ENCODE results near the gene SAMD4A. TPM values are rescaled to one million over a fixed set of nuclear protein-coding genes. Genes with fewer than 3 reads are reported as not detected.

The SAMD4A gene
- total and polyA plus RNA-seq, 2 of the 4 experiments (the other 2 are of a cell fraction), result 22.9 to 38.2 TPM

- Histone ChIP-seq H3K4me3 (ENCODE audit: insufficient read depth, low read depth, low read length) (no peak overlapping the region), H2BK20ac (ENCODE audit: low read depth, low read length) (no peak overlapping the region), H2AFZ (replicated peaks; ENCODE audit: low read length, poor library complexity) (no peak overlapping the region), H3K18ac (ENCODE audit: low read depth, low read length) (no peak overlapping the region), H2BK120ac (ENCODE audit: low read depth, low read length) (no peak overlapping the region), H3K27me3 (ENCODE audit: control insufficient read depth, insufficient read depth, low read length) (no peaks in the 10 kb centered on the region), H2BK15ac (ENCODE audit: low read depth, low read length) (no peak overlapping the region), H3K36me3 (ENCODE audit: control insufficient read depth, insufficient read depth, low read length) (peaks cover 14% of the 10 kb centered on the region), H3K79me1 (ENCODE audit: low read depth in 1 of 2, low read length in 2 of 2) (peaks cover 70 to 98% of the 10 kb centered on the region in 2 experiments), H4K5ac (ENCODE audit: low read depth, low read length) (no peak overlapping the region), H3K9me3 (ENCODE audit: control insufficient read depth, insufficient read depth, low read length) (no peaks in the 10 kb centered on the region), H3K14ac (replicated peaks; ENCODE audit: low read depth, low read length) (no peak overlapping the region), H4K20me1 (ENCODE audit: insufficient read depth, low read length) (peaks cover 78% of the 10 kb centered on the region), H2BK5ac (ENCODE audit: low read depth, low read length, poor library complexity, severe bottlenecking) (no peak overlapping the region), H3K9me1 (ENCODE audit: insufficient read depth, low read length) (peaks cover 30% of the 10 kb centered on the region), H2AK5ac (ENCODE audit: low read depth, low read length) (no peak overlapping the region), H3K4ac (ENCODE audit: low read depth, low read length) (no peak overlapping the region), H3K4me2 (ENCODE audit: low read depth, low read length) (no peak overlapping the region), H4K91ac (ENCODE audit: insufficient read depth, low read depth, low read length) (no peak overlapping the region), H3K9ac (ENCODE audit: low read depth, low read length) (no peak overlapping the region), H3K4me1 (ENCODE audit: control insufficient read depth, insufficient read depth, low read length) (peaks cover 5% of the 10 kb centered on the region), H3K23ac (ENCODE audit: low read depth, low read length) (no peak overlapping the region), H4K8ac (ENCODE audit: low read depth in 2 of 2, low read length in 2 of 2) (no peak overlapping the region), H2AK9ac (replicated peaks; ENCODE audit: low read depth, low read length, poor library complexity) (no peak overlapping the region), H3K27ac (ENCODE audit: insufficient read depth, low read length) (no peak overlapping the region), H3K56ac (ENCODE audit: extremely low read depth, insufficient read depth, low read length) (no peak overlapping the region)
- WGBS, 2 experiments (ENCODE audit: extremely low coverage in 2 of 2, insufficient read length in 1 of 2), result 100% methylated on average over 3 of the region's 5 CpGs; no CpG with 5 or more reads in 1 of the 2 experiments
- ChIA-PET POLR2A (ENCODE audit: unreplicated experiment) (no interaction called here), CTCF (no interaction called here)
- in situ Hi-C loops (cut with MboI; ENCODE audit: low sequenced_read_pairs), result no loop called here
- DNase-seq, result no peak
- ATAC-seq (ENCODE audit: low read depth), result no peak
- no TSS peak for BruUV-seq (replicated peaks)
- TF ChIP-seq NFE2L2 (IDR thresholded peaks at IDR 0.05; ENCODE audit: low read depth, low read length) (no peak), RCOR1 (IDR thresholded peaks at IDR 0.05; ENCODE audit: insufficient replicate concordance, low read length) (no peak), MAZ (IDR thresholded peaks at IDR 0.05; ENCODE audit: borderline replicate concordance, low read depth, low read length) (no peak), CEBPB (IDR thresholded peaks at IDR 0.05; ENCODE audit: low read depth, low read length) (no peak), RAD21 (IDR thresholded peaks at IDR 0.05; ENCODE audit: low read length) (no peak), BHLHE40 (IDR thresholded peaks at IDR 0.05; ENCODE audit: low read depth, low read length) (no peak), MXI1 (IDR thresholded peaks at IDR 0.05; ENCODE audit: borderline replicate concordance, low read depth, low read length) (no peak), MAFK (IDR thresholded peaks at IDR 0.05; ENCODE audit: low read depth, low read length) (no peak), FOS (IDR thresholded peaks at IDR 0.05; ENCODE audit: low read depth, low read length) (no peak), RFX5 (IDR thresholded peaks at IDR 0.05; ENCODE audit: low read depth, low read length) (no peak)
- intact Hi-C loops (cut with micrococcal nuclease), result no loop called here
- dilution Hi-C loops (cut with HindIII; ENCODE audit: low sequenced_read_pairs, unreplicated experiment), result no loop called here
Observed at GRCh38 chr14:54703082-54703481, 136.2 kb downstream of the SAMD4A start.
